Measurements from ENCODE around the gene CTSW. TPM values are rescaled to one million over a fixed set of nuclear protein-coding genes. Genes with fewer than 3 reads are reported as not detected.

Gene CTSW
- total RNA-seq, 1 experiment from 2014 or later, result 0.29 TPM

DNA sequence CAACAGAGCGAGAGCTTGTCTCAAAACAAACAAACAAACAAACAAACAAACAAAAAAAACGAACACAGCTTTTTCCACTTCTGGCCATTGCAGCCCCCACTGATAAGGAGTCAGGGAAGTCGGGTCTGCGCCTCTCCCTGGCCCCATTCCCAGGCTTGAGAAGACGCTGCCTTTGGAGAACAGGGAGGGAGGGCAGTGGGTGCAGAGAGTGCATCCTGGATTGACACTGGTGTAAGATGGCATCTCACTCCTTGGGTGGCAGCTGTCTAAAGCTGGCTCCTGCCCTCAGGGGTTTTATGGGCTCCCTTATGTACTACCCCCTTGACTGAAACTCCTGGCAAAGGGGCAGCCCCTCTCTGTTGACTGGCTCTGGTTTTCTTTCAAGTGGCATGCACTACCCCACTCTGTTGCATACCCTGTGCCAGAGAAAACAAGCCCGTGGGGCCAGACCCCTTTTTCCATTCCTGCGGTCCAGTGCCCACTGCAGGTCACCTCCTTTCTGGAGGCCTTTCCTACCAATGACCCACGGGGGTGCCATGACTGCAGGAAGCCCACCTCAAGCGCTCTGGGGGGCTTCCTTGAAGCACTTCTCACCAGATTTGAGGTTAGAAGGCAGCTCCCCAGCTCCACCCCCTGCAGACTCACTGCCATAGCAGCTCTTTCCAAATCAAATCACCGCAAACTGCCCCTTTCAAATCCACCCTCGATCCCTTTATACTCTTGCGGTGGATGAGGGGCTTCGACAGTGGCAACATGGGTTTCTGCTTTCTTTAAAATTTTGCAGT is 52.3 kb downstream of the CTSW start:
- DNase-seq (ENCODE audit: low read depth, low spot score), result no peak
- in situ Hi-C loops (cut with HindIII; ENCODE audit: low pct_unique_long_range_greater_than_20kb, low sequenced_read_pairs), result no loop called here

DNA sequence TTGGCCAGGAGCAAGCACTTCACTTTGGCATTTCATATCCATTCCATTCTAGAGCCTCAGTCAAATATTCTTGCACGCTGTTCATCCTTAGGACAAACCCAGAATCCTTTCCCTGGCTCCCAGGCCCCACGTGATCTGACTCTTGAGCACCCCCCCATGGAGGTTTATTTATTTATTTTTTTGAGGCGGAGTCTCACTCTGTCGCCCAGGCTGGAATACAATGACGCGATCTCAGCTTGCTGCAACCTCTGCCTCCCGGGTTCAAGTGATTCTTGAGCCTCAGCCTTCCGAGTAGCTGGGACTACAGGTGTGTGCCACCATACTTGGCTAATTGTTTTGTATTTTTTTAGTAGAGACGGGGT is 52.9 kb downstream of the CTSW start:
- peak; percentile 32 for DNase-seq (ENCODE audit: low read depth, low spot score)
- in situ Hi-C loops (cut with HindIII; ENCODE audit: low pct_unique_long_range_greater_than_20kb, low sequenced_read_pairs), result no loop called here

Other genes with a start within 250 kb of the CTSW start
- 13.7 and 15.8 TPM in 2 replicates for gene SIPA1, start 241.7 kb upstream of the CTSW start, total RNA-seq (2014; rRNA removed; shearing (Covaris generic))
- 16.6 and 26.1 TPM in 2 replicates for gene RELA, start 216.9 kb upstream of the CTSW start, total RNA-seq (2014; rRNA removed; shearing (Covaris generic))
- gene KAT5, start 167.6 kb upstream of the CTSW start, total RNA-seq (2014; rRNA removed; shearing (Covaris generic)), result 37.8 and 42.0 TPM in 2 replicates
- 35.1 and 37.4 TPM in 2 replicates for gene RNASEH2C, start 159.0 kb upstream of the CTSW start, total RNA-seq (2014; rRNA removed; shearing (Covaris generic))
- gene AP5B1, start 98.9 kb upstream of the CTSW start, total RNA-seq (2014; rRNA removed; shearing (Covaris generic)), result 19.7 and 20.0 TPM in 2 replicates
- gene OVOL1, start 92.8 kb upstream of the CTSW start, total RNA-seq (2014; rRNA removed; shearing (Covaris generic)), result not detected in 2 replicates
- 0.08 and 0.18 TPM in 2 replicates for gene SNX32, start 45.9 kb upstream of the CTSW start, total RNA-seq (2014; rRNA removed; shearing (Covaris generic))
- 941 and 972 TPM in 2 replicates for gene CFL1, start 21.7 kb upstream of the CTSW start, total RNA-seq (2014; rRNA removed; shearing (Covaris generic))
- gene MUS81, start 19.4 kb upstream of the CTSW start, total RNA-seq (2014; rRNA removed; shearing (Covaris generic)), result 18.6 and 19.3 TPM in 2 replicates
- gene EFEMP2, start 7.0 kb upstream of the CTSW start, total RNA-seq (2014; rRNA removed; shearing (Covaris generic)), result 0.45 and 0.55 TPM in 2 replicates
- gene FIBP, start 8.6 kb downstream of the CTSW start, total RNA-seq (2014; rRNA removed; shearing (Covaris generic)), result 60.8 and 62.9 TPM in 2 replicates
- gene CCDC85B, start 10.8 kb downstream of the CTSW start, total RNA-seq (2014; rRNA removed; shearing (Covaris generic)), result 22.2 and 23.7 TPM in 2 replicates
- 8.9 and 10.2 TPM in 2 replicates for gene FOSL1, start 20.6 kb downstream of the CTSW start, total RNA-seq (2014; rRNA removed; shearing (Covaris generic))
- 7.8 and 9.8 TPM in 2 replicates for gene C11orf68, start 39.2 kb downstream of the CTSW start, total RNA-seq (2014; rRNA removed; shearing (Covaris generic))
- 66.5 and 72.9 TPM in 2 replicates for gene DRAP1, start 39.6 kb downstream of the CTSW start, total RNA-seq (2014; rRNA removed; shearing (Covaris generic))
- not detected in 2 replicates for gene TSGA10IP, start 65.6 kb downstream of the CTSW start, total RNA-seq (2014; rRNA removed; shearing (Covaris generic))
- gene SART1, start 81.9 kb downstream of the CTSW start, total RNA-seq (2014; rRNA removed; shearing (Covaris generic)), result 40.1 and 46.5 TPM in 2 replicates
- gene EIF1AD, start 122.3 kb downstream of the CTSW start, total RNA-seq (2014; rRNA removed; shearing (Covaris generic)), result 27.8 TPM in 2 replicates
- 30.0 and 34.6 TPM in 2 replicates for gene BANF1, start 122.7 kb downstream of the CTSW start, total RNA-seq (2014; rRNA removed; shearing (Covaris generic))
- not detected in 2 replicates for gene CST6, start 132.2 kb downstream of the CTSW start, total RNA-seq (2014; rRNA removed; shearing (Covaris generic))
- 0.05 TPM in 1 of 2 replicates, not detected in the other for gene CATSPER1, start 146.6 kb downstream of the CTSW start, total RNA-seq (2014; rRNA removed; shearing (Covaris generic))
- gene GAL3ST3, start 169.3 kb downstream of the CTSW start, total RNA-seq (2014; rRNA removed; shearing (Covaris generic)), result not detected in 2 replicates
- 103 and 118 TPM in 2 replicates for gene SF3B2, start 172.5 kb downstream of the CTSW start, total RNA-seq (2014; rRNA removed; shearing (Covaris generic))
- 9.0 and 12.0 TPM in 2 replicates for gene PACS1, start 190.4 kb downstream of the CTSW start, total RNA-seq (2014; rRNA removed; shearing (Covaris generic))

Data from SK-MEL-5 (cell line).